Measurements from ENCODE around the gene NHS. TPM values are rescaled to one million over a fixed set of nuclear protein-coding genes. Genes with fewer than 3 reads are reported as not detected.

Gene NHS
- total and polyA plus RNA-seq, 2 of the 4 experiments (the other 2 are of a cell fraction): 0.36 to 0.90 TPM

DNA sequence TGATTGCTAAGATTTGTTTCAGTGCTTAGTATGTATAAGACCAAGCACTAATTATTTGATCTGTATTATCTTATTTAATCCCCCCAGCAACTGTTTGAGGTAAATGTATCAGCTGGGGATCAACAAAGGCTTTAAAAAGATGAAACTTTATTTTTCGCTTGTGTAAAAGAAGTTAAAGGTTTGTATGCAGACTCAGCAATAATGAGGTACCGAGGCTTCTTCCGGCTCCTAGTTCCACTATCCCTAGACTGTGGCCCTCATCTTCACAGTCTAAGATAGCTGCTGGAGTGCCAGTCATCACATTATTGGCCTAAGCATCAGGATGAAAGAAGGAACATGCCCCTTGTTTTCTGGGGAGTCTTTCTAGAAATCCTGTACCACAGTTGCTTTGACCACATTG, 256.6 kb downstream of the NHS start:
- Histone ChIP-seq H2AFZ (replicated peaks; ENCODE audit: low read length, poor library complexity) (no peak overlapping the region), H3K4ac (ENCODE audit: low read depth, low read length) (no peak overlapping the region), H4K20me1 (ENCODE audit: insufficient read depth, low read length) (no peaks in the 10 kb centered on the region), H3K36me3 (ENCODE audit: control insufficient read depth, insufficient read depth, low read length) (no peaks in the 10 kb centered on the region), H3K27me3 (ENCODE audit: control insufficient read depth, insufficient read depth, low read length) (peaks cover 2% of the 10 kb centered on the region), H3K4me1 (ENCODE audit: control insufficient read depth, insufficient read depth, low read length) (peaks cover 2% of the 10 kb centered on the region; the same call in 1 of the 2 replicates), H3K4me2 (ENCODE audit: low read depth, low read length) (no peak overlapping the region), H3K79me1 (ENCODE audit: low read depth in 1 of 2, low read length in 2 of 2) (no peaks in the 10 kb centered on the region; a peak in 1 of 4 replicates), H2BK120ac (ENCODE audit: low read depth, low read length) (no peak overlapping the region), H3K23ac (ENCODE audit: low read depth, low read length) (no peak overlapping the region), H4K8ac (ENCODE audit: low read depth in 2 of 2, low read length in 2 of 2) (no peak overlapping the region), H3K9me3 (ENCODE audit: control insufficient read depth, insufficient read depth, low read length) (no peaks in the 10 kb centered on the region), H2BK5ac (ENCODE audit: low read depth, low read length, poor library complexity, severe bottlenecking) (no peak overlapping the region), H4K91ac (ENCODE audit: insufficient read depth, low read depth, low read length) (no peak overlapping the region), H2AK5ac (ENCODE audit: low read depth, low read length) (no peak overlapping the region), H3K14ac (replicated peaks; ENCODE audit: low read depth, low read length) (no peak overlapping the region), H4K5ac (ENCODE audit: low read depth, low read length) (no peak overlapping the region), H2BK15ac (ENCODE audit: low read depth, low read length) (no peak overlapping the region), H3K4me3 (ENCODE audit: insufficient read depth, low read depth, low read length) (no peak overlapping the region), H2BK20ac (ENCODE audit: low read depth, low read length) (no peak overlapping the region), H3K9me1 (ENCODE audit: insufficient read depth, low read length) (no peaks in the 10 kb centered on the region), H3K27ac (ENCODE audit: insufficient read depth, low read length) (no peak overlapping the region), H3K18ac (ENCODE audit: low read depth, low read length) (no peak overlapping the region), H2AK9ac (replicated peaks; ENCODE audit: low read depth, low read length, poor library complexity) (no peak overlapping the region), H3K56ac (ENCODE audit: extremely low read depth, insufficient read depth, low read length) (no peak overlapping the region), H3K9ac (ENCODE audit: low read depth, low read length) (no peak overlapping the region)
- no CpG with 5 or more reads among the region's 3 CpGs for WGBS, 2 experiments (ENCODE audit: extremely low coverage in 2 of 2, insufficient read length in 1 of 2)
- dilution Hi-C loops (cut with HindIII; ENCODE audit: low sequenced_read_pairs, unreplicated experiment): no loop called here
- TF ChIP-seq CHD1 (IDR thresholded peaks at IDR 0.05; ENCODE audit: low read depth, low read length) (no peak), BHLHE40 (IDR thresholded peaks at IDR 0.05; ENCODE audit: low read depth, low read length) (no peak), POLR2A (IDR thresholded peaks at IDR 0.05; ENCODE audit: low read depth, low read length) (no peak), MAFK (IDR thresholded peaks at IDR 0.05; ENCODE audit: low read depth, low read length) (peak; percentile 62), RFX5 (IDR thresholded peaks at IDR 0.05; ENCODE audit: low read depth, low read length) (no peak), CEBPB (IDR thresholded peaks at IDR 0.05; ENCODE audit: low read depth, low read length) (no peak)
- TF ChIP-seq, protein P1, sequence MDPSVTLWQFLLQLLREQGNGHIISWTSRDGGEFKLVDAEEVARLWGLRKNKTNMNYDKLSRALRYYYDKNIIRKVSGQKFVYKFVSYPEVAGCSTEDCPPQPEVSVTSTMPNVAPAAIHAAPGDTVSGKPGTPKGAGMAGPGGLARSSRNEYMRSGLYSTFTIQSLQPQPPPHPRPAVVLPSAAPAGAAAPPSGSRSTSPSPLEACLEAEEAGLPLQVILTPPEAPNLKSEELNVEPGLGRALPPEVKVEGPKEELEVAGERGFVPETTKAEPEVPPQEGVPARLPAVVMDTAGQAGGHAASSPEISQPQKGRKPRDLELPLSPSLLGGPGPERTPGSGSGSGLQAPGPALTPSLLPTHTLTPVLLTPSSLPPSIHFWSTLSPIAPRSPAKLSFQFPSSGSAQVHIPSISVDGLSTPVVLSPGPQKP (IDR thresholded peaks at IDR 0.05; ENCODE audit: borderline replicate concordance, low read depth, low read length): no peak
- in situ Hi-C loops (cut with MboI; ENCODE audit: low sequenced_read_pairs): no loop called here
- intact Hi-C loops (cut with micrococcal nuclease): no loop called here
- BruUV-seq (replicated peaks): no TSS peak
- DNase-seq (no peak), ATAC-seq (ENCODE audit: low read depth) (no peak)
- ChIA-PET CTCF (no interaction called here), POLR2A (ENCODE audit: unreplicated experiment) (no interaction called here)
